GOT3 (cell line): ENCODE measurements around the gene EXTL1.
"Not testable (repeated sequence)": the region's sequence is repeated elsewhere in the genome, so short reads cannot be mapped to it uniquely, and the experiment has no call there.

Experiments used
- DNase-seq: peaks from one replicate; lab custom pipeline; 2025; ENCODE audit warnings: mixed read lengths; lab: John Stamatoyannopoulos, UW

EXTL1 gene, protein sequence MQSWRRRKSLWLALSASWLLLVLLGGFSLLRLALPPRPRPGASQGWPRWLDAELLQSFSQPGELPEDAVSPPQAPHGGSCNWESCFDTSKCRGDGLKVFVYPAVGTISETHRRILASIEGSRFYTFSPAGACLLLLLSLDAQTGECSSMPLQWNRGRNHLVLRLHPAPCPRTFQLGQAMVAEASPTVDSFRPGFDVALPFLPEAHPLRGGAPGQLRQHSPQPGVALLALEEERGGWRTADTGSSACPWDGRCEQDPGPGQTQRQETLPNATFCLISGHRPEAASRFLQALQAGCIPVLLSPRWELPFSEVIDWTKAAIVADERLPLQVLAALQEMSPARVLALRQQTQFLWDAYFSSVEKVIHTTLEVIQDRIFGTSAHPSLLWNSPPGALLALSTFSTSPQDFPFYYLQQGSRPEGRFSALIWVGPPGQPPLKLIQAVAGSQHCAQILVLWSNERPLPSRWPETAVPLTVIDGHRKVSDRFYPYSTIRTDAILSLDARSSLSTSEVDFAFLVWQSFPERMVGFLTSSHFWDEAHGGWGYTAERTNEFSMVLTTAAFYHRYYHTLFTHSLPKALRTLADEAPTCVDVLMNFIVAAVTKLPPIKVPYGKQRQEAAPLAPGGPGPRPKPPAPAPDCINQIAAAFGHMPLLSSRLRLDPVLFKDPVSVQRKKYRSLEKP

DNA sequence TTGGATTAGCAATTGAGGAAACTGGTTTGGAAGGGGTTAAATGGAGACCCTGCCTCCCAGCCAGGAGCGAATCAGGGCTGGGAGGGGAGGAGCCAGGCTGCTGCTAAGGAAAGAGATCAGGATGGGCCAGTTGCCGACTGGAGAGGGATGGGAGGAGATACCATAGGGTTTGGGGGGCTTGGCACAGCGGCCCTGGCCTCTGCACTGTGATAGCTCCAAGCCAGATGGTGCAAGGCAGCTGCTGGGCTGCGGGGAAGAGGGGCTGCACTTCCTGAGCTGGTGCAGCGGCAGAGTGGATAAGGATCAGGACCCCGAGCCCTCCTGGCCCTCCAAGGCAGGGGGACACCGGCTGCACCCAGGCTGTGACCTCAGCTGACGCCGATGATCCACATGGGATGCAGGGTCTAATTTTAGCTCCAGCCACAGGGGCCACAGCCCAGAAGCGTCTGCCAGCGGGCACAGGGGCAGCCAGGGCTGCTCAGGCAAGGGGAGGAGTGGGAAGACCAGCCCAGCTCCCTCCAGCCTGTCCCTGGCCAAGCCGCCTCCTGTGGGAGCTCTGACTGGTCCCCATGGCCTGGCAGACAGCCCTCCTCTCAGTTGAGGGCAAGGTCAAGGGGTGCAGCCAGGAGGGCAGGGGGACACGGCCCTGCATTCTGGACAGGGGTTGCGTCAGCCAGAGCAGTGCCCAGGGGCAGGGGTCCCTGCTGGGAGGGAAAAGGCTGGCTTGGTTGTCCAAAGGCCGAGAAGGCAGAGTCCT, at the start of gene EXTL1:
EXTL1 (plus strand) TSS at position 129 of the 757 bp plus-strand sequence. CDS start 872 bp downstream, outside the sequence.
- DNase-seq, result no peak

DNA sequence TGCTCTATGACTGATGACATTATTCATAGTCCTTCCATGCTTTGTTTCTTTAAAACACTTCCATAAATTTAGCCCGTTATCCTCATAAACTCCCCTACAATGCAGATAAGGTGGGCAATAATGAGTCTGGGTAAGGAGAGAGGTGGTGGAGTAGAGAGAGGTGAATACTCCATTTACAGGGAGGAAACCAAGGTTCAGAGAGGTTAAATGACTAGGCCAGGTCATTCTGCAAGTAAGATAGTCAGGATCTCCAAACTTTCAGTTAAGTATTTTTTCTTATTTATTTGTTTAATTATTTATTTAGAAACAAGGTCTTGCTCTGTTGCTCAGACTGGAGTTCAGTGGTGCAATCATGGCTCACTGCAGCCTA, 49.8 kb upstream of the EXTL1 start:
- no peak for DNase-seq

DNA sequence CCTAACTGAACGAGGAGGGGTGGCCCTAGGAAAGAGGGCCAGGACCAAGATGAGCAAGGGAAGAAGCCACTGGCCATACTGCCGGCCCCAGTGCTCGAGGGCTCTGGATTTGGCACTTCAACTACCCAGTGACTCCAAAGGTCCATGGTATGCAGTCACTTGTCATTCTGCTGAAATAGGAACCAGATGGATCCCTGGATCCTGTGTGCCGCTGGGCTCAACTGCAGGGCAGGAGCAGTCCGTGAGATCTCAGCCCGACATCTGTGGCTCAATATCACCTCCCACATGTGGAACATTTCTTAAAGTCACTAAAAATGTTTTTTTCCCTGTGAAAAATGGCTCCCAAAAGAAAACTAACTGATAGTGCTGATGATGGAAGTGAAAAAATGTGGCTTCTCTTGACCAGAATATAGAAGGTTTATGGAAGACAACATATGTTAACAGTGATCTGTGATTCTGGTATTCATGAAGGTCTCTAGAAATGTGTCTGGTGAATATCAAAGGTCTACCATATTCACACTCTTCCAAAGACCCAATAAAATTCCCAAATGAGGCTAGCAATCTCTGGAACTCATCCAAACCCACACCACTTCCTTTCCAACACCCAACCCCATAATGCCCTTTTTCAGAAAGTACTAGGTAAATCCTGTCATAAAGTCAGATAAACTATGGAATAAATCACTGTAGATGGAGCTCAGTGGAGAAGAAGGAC, 47.8 kb upstream of the EXTL1 start:
- DNase-seq, result no peak

DNA sequence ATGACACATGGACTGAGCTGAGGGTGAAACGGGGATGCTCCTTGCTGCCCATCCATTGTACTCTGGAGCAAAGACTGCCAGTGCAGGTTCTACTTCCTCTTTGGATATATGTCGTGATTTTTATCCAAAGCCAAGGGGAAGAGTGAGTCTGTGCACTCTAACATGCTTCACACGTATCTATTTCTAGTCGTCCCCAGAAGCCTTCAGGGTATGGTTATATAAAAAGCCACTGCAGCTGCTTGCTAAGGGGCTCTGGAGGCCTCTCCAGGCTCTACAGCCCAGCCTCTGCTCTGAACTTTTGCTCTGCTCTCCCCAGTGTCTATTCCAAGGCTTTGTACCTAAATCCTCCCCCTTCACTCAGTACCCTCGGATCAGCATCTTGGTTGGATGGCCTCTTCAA, 43.8 kb upstream of the EXTL1 start:
- no peak for DNase-seq

DNA sequence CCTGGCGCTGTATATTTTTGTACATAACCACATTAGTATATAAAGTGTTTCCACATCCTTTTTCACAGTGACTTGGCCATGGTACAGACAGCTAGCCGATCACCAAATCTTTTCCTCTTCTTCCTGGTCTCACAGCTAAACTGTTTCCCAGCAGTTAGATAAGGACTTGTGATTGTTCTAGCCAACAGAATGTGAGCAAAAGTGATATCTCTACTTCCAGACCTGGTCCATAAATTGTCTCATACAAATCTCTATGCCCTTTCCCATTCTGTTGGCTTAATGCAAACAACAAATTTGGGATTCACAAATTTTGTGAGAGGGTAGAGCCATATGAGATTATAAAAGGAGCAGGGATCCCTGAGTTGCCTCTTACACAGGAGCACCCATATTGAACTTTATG, 43.2 kb upstream of the EXTL1 start:
- DNase-seq, result no peak

DNA sequence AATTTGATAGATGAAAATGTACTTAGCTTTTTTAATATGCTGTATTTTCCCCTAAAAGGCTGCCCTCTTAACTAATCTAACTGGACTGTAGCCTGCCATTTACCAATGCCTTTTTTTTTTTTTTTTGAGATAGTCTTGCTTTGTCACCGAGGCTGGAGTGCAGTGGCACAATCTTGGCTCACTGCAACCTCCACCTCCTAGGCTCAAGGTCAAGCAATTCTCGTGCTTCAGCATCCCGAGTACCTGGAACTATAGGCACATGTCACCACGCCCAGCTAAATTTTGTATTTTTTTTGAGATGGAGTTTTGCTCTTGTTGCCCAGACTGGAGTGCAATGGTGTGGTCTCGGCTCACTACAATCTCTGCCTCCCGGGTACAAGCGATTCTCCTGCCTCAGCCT, 42.4 kb upstream of the EXTL1 start:
- no peak for DNase-seq

DNA sequence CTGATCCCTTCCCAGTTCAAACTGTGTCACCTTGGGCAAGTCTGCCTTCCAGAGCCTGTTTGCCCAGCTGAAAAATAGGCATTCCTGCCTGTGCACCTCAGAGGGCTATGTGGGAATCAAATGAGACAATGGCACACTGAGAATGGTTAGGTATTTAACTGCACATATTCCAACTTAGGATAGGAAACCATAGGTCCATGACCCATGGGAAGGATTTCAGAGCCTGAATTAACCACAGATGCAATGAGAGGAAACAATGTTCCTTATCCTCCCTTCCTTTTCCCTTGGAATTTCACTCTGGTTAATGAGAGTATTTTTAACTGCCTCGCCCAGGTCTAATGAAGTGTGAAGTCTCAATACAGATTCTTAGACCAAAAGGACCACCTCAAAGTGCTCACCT, 36.4 kb upstream of the EXTL1 start:
- DNase-seq, result no peak

DNA sequence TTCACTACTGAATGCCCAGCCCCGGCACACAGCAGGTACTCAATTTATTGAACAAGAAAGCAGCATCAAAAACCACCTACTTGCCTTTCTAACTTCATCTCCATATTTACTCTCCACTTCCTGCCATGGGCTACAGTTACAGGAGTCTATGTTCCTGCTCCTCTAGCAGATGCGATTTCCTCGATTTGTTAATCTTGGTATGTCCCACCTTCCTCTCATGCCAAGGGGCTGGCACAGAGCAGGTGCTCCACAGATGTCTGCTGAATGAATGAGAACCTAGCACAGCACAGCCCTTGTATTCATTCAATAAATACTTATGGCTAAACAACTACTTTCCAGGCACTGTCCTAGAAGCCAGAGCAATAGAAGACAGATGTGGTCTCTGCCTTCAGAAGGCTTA, 35.9 kb upstream of the EXTL1 start:
- no peak for DNase-seq

DNA sequence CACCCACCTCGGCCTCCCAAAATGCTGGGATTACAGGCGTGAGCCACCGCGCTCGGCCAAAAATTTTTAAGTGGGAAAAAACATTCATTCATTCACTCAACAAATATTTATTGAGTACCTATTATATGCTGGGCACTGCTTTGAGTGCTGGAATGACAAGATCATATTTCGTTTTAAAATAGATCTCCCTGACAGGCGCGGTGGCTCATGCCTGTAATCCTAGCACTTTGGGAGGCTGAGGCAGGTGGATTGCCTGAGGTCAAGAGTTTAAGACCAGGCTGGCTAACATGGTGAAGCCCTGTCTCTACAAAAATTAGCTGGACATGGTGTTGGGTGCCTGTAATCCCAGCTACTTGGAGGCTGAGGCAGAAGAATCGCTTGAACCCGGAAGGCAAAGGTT, 34.8 kb upstream of the EXTL1 start:
- DNase-seq, result not testable (repeated sequence)

DNA sequence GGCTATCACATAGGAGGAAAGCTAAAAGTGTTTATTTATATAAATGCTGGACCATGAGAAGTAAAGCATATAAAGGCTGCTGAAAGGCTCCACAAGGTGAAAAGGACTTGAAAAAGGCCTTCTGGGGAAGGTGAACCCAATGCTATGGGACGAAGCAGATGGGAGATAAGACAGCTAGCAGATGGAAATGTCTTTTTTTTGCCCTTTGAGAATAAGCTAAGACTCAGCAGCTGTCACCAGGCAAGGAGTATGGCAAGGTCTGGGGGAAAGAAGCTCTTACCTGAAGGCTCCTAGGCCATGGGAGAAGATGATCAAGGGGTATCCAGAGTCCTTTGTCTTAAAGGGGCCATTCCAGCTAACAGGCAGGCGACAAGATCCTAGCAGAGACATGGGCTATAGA, 33.6 kb upstream of the EXTL1 start:
- DNase-seq, result no peak

DNA sequence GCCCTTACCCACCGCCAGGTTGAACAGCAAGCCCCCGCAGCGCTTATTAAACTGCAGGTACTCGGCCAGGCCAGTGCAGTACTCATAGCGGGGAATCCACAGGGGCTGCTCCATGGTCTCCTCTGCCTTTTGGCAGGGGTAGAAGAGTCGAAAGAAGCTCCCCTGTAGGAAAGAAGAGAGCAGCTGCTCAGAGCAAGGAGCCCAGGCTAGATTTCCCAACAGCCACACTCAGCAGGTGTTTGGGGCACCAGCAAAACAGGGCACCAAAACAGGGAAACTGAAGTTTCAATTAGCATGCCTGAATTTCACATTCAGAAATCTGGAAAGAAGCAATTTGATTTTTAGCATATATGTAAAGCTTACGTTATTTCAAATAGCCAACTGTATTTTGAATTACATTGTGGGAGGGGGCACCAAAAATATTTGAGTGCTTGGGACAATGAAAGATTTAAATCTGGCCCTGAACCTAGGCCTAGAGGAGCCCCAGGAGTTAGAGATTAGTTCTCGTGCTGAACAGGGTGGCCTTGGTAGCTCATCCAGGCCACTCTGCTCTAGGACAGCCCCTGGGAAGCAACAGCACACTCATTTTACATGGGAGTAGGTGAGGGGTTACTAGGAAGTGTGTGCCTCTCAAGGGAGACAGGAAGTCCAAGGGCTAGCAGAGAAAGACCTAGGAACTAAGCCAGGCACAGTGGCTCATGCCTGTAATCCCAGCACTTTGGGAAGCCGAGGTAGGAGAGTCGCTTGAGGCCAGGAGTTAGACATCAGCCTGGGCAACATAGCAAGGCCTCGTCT, 31.9 kb upstream of the EXTL1 start:
- no peak for DNase-seq

DNA sequence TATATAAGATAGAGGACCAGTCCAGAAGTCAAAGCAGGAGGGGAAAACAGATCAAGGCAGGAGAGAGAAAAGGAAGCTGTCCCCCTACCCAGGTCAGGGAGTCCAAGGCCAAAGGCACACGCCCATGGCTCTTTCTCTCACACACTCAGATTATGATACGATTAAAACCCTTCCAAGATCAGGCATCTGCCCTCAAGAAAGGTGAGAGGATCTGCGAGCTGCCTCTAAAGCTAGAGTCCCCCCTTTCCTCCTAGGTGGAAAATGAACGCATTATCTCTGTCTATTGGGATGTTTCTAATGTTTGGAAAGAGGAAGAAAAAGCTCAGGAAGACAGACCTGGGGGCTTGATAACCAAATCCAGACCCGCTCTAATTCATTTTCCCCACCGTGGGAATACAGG, 31.3 kb upstream of the EXTL1 start:
- DNase-seq, result no peak

DNA sequence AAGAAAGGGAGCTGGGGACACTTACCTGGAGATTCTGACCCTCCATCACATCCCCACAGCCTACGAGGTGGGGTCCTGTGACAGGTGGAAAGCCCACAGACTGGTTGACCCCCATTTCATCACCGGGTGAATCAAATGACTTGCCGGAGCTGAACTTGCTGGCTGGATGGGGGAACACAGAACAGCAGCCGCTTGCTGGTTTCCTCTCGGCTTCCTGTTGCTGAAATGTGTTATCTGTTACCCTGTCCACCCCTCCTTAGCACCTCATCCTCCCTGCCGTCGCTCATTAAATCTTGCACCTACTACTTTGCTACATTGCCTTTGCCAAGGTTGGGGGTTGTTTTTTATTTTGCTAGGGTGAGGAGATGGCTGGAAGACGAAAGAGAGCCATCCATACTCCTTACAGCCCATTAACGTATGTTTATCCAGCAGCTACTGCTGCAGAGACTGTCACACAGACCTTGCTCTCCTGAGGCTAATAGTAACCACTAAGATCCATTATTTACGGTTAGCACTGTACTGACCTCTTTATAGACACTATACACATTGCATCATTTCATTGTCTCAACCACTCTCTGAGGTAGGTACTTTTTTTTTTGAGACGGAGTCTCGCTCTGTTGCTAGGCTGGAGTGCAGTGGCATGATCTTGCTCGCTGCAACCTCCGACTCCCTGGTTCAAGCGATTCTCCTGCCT, 30.7 kb upstream of the EXTL1 start:
- no peak for DNase-seq

DNA sequence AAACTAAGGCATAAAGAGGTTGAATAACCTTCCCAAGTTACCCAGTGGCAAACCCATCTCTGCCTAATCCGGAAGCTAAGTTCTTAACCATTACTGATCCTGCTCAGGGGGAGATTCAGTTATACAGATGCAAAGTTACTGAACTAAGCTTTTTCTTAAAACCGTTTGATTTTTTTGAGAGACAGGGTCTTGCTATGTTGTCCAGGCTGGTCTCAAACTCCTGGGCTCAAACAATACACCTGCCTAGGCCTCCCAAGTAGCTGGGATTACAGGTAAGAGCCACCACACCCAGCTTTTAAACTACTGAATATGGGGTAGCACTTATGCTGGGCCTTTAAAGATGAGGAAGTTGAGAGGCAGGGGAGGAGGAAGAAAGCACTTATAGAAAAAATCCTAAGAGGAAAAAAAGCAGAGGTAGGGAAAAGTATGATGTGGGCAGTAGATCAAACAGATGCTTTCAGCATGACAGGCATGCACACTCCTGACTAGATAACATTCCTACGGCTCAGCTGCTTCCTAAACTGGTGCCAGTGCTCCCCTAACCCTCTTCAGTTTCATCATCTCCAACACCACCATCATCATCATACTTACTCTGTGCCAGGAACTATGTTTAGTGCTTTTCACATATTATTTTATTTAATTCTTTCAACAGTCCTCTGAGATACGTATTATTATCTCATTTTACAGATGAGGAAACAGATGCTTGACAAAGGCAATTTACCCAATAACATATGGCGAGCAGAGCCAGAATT, 29.5 kb upstream of the EXTL1 start:
- DNase-seq, result no peak

DNA sequence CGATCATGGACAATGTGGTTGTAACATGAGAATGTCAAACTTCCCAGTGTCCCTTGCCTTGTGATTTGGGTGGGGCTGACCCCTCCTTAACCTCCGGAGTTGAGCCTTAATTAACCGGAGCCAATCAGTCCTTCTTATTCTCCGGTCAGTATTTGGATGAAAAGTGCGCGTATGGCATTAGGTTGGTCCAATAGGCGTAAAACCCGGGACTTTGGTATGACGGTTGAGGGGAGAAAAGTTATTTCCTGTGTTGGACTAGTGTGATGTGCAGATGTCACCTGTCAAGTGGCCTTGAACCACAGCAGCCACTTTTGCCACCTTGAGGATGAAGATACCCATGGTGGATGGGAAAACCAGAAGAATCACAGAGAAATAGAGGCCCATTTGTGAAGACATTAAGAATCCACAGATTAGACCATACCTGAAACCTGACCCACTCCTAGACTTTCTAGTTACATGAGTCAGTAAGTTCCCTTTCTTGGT, 28.8 kb upstream of the EXTL1 start:
- DNase-seq, result no peak

DNA sequence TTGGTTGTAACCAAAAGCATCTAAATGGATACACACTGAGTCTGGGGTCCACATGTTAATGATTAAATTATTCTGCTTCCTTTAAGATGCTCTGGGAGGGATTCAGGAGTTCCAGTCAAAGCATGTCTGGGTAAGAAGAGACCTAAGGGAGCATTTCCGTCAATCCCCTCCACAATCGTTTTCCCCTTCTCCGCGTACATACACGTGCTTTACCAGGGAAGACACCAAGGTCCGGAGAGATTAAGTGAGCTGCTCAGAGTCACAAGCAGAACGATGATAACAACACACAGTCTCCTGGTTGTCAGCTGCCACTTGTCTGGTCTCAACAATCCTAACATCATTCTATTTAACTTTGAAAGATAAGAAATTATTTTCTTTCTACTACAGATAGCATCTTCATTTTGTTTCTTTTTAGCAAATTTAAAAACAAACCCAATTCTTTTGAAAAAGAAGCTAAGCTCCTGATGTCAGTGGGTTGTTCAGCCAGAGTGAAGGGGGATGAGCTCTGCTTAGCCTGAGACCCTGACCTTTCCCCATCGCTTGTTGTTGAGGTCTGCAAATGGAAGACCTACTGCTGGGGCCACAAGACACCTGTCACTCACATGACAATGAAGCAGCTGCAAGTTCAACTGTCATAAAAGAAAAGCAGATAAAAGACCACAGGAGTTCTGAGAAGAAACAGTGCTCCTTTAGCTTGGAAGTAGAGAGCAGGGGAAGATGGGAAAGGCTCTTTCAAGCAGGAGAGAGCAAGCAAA, 28.2 kb upstream of the EXTL1 start:
- no peak for DNase-seq

DNA sequence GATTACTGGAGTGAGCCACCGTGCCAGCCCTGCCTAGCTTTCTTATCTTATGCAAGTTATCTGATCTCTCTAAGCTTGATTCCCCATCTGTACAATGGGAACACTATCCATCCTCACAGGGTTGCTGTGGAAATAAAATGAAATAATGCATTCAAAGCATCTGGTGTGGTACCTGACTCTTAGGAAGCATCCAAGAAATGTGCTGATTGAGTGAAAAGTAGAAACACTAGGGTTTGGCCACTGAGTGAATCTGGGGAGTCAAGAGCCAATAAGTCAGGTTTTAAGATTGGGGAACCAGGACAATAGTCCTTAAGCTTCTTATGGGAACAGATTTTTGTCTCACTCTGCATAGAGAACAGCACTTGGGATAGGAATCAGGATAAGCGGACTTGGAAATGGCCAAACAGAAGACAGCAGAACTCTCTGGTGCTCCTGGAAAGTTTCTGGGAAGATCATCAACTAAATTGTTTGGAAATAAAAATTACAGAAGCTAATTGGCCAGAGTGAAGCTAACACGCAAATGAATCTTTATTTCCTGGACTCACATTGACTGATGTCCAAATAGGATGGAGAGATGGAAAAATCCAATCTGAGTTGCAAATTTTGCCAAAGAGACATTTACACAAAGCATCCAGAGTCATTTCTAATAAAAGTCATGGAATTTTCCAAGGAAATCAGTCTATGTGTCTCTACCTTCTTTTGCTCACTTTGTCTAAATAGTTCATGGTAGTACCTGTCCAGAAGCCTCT, 27.0 kb upstream of the EXTL1 start:
- no peak for DNase-seq
